ENCODE measurements around the gene SELPLG.

GRCh38 chr12:108677381-108677780 is 43.7 kb upstream of the SELPLG start:
- no peak for TF ChIP-seq SP1 (IDR thresholded peaks at IDR 0.05)
- TF ChIP-seq TARDBP (IDR thresholded peaks at IDR 0.05): no peak
- TF ChIP-seq FOXM1 (IDR thresholded peaks at IDR 0.05; ENCODE audit: borderline replicate concordance): no peak
- TF ChIP-seq SUZ12 (IDR thresholded peaks at IDR 0.05): no peak
- no peak for TF ChIP-seq LEF1 (IDR thresholded peaks at IDR 0.05; ENCODE audit: borderline replicate concordance)
- no peak for TF ChIP-seq ELF4 (IDR thresholded peaks at IDR 0.05)
- no peak for TF ChIP-seq FOXK2 (IDR thresholded peaks at IDR 0.05)

Measured in HEK293T (cell line).